HepG2 (cell line): ENCODE measurements around the gene SUN1. TPM values are rescaled to one million over a fixed set of nuclear protein-coding genes. Genes with fewer than 3 reads are reported as not detected.

ENCODE experiments used
- ARHGAP35 ChIP-seq: sonication (generic); formaldehyde crosslinking; IDR thresholded peaks from 2 replicates; pipeline ENCODE4 v1.9.0; 2022; ENCODE audit warnings: mild to moderate bottlenecking, inconsistent platforms, moderate library complexity, missing genetic modification reagents, borderline replicate concordance
- MIER2 ChIP-seq: IDR thresholded peaks from 2 replicates; pipeline ENCODE4 v1.6.1; 2016; ENCODE audit warnings: missing biosample characterization, missing genetic modification reagents
- PAWR ChIP-seq: sonication (generic); formaldehyde crosslinking; IDR thresholded peaks from 2 replicates; pipeline ENCODE4 v1.4.0; 2020; ENCODE audit warnings: missing genetic modification reagents, mild to moderate bottlenecking, borderline replicate concordance
- ZBTB20 ChIP-seq: sonication (generic); formaldehyde crosslinking; IDR thresholded peaks from 2 replicates; pipeline ENCODE4 v1.8.1; 2023; ENCODE audit warnings: missing genetic modification reagents, low read depth, mild to moderate bottlenecking, borderline replicate concordance
- ZBTB40 ChIP-seq, 2 experiments: fragments of 450-650 bp in 1 of 2; sonication (generic) in 1 of 2; formaldehyde crosslinking in 1 of 2; IDR thresholded peaks; 2 replicates each; pipeline versions ENCODE4 v1.6.1 to v1.8.0; 2016 to 2022; ENCODE audit warnings: antibody characterized with exemption in 1 of 2, mild to moderate bottlenecking in 1 of 2, missing genetic modification reagents in 1 of 2
- polyA plus RNA-seq, 8 experiments: library from polyadenylated mRNA; depleted of rRNA in 3 of 8; stranded (reverse) in 7 of 8; unstranded in 1 of 8; fragments of >200 nt; fragmentation: Illumina TruSeq in 4 of 8; extraction: Trizol in 4 of 8; gene quantifications; 2 replicates each; pipeline versions ENCODE4 v1.2.1 to v1.2.3, GENCODE V29; 2011 to 2016; ENCODE audit warnings: low read depth in 4 of 8, missing spikeins in 1 of 8, mixed read lengths in 1 of 8; ENCODE audit not compliant: insufficient read depth in 1 of 8
- total RNA-seq, 5 experiments: library from RNA; depleted of rRNA; stranded (reverse); fragments of >200 nt; fragmentation: Illumina TruSeq; extraction: Trizol; gene quantifications; 2 replicates each; pipeline ENCODE4 v1.2.3, GENCODE V29; 2016; ENCODE audit warnings: low read depth in 1 of 5

SUN1 gene
- total and polyA plus RNA-seq, 2 of the 13 experiments (the other 11 are each of a cell fraction or from before 2014, with no cell fraction given) = 47.0 to 126 TPM

GRCh38 chr7:889025-889390 lies 56.7 kb downstream of the SUN1 start (continued):
- TF ChIP-seq ZBTB20 (CRISPR knock-in tag) (no peak), PAWR (CRISPR knock-in tag) (no peak), MIER2 (CRISPR knock-in tag) (no peak), ZBTB40 (IDR thresholded peaks at IDR 0.05) (no peak), ZBTB40 (CRISPR knock-in tag; IDR thresholded peaks at IDR 0.05) (no peak), ARHGAP35 (CRISPR knock-in tag) (no peak)
